Fibroblast of upper back skin (primary cell): Measurements from ENCODE around the gene GBX1.

ENCODE experiments used
- DNase-seq: peaks from one replicate; pipeline ENCODE4 v3.0.0-alpha.2; 2013

GBX1 gene

GRCh38 chr7:151125470-151125845 lies 42.0 kb downstream of the GBX1 start:
- peak; percentile 22 for DNase-seq

- no peak for DNase-seq
These were observed 42.5 kb downstream of the GBX1 start for GRCh38 chr7:151124899-151125399.

- no peak for DNase-seq
These were observed 43.0 kb downstream of the GBX1 start for GRCh38 chr7:151124481-151124880.

GRCh38 chr7:151123822-151124464 lies 43.6 kb downstream of the GBX1 start:
- peak; percentile 76 for DNase-seq

GRCh38 chr7:151123158-151123821 lies 44.2 kb downstream of the GBX1 start:
- no peak for DNase-seq

- no peak for DNase-seq
These were observed 44.7 kb downstream of the GBX1 start for GRCh38 chr7:151122796-151123157.

- DNase-seq, result no peak
These were observed 45.2 kb downstream of the GBX1 start for GRCh38 chr7:151122276-151122675.

GRCh38 chr7:151121380-151122170 lies 45.9 kb downstream of the GBX1 start:
- no peak for DNase-seq

- no peak for DNase-seq
These were observed 46.6 kb downstream of the GBX1 start for GRCh38 chr7:151120896-151121295.

- no peak for DNase-seq
These were observed 47.6 kb downstream of the GBX1 start for GRCh38 chr7:151119902-151120301.

GRCh38 chr7:151119055-151119415 lies 48.5 kb downstream of the GBX1 start:
- DNase-seq, result no peak

GRCh38 chr7:151118108-151119054 lies 49.1 kb downstream of the GBX1 start:
- DNase-seq, result no peak

- DNase-seq, result no peak
These were observed 49.9 kb downstream of the GBX1 start for GRCh38 chr7:151117565-151117964.

- DNase-seq, result no peak
These were observed 50.7 kb downstream of the GBX1 start for GRCh38 chr7:151116603-151117440.

GRCh38 chr7:151115836-151116418 lies 51.6 kb downstream of the GBX1 start:
- no peak for DNase-seq

GRCh38 chr7:151115121-151115835 lies 52.2 kb downstream of the GBX1 start:
- no peak for DNase-seq

GRCh38 chr7:151114151-151115090 lies 53.1 kb downstream of the GBX1 start:
- no peak for DNase-seq

GRCh38 chr7:151113344-151114150 lies 53.9 kb downstream of the GBX1 start:
- DNase-seq, result peak; percentile 93
